Germinal center (tissue), 1 donor: ENCODE measurements around the gene MED23.
A peak's percentile ranks its signal among the peaks of the same experiment; 100 is the strongest.

Experiments
- DNase-seq: peaks from one replicate; pipeline ENCODE4 v3.0.0; 2012; ENCODE audit warnings: mixed read lengths, low spot score

Gene MED23

DNA sequence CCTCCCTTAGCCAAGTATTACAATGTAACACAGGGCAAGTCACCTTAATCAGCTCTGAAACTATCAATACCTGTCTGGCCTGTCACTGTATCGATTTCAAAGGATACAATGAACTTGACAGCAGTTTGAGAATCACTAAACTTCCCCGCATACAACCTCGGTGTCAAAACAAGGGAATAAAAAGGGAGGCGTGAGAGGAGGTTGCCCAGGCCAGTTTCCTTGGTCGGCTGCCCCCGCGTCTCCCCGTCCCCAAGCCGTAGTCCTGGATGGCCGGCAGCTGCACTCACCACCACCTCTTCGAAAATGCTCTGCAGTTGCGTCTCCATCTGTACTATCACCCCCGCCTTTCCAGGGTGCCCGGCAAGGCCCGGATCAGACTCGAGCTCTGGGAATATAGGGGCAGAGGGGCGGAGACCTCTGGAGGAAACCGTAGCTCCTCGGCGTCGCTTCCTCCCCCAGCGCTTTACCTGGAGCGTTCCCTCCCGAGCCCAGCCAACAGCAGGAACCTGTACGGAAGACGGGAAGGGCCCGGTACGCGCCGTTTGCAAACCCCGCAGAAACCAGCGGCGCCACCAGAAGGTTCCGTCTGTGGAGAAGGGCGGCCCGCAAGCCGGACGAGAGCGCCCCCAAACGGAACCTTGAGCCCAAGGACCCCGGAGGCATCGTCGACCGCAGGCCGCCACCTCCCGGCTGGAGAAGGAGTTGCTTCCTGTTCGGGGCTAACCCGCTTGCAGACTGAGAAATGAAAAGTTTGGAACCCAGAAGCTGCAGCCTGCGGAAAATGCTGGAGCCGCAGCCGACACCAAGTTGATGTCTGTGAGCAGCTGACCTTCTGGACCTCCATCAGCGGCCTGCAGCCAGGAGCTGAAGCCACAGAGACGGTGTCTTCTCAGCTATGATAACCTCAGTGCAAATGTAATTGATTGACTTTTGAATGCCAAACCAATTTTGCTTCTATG lies at the start of gene MED23:
Gene MED23 (minus strand): TSS at position 519 of the 959 bp plus-strand sequence. CDS start 193 bp downstream, at position 326.
- peak; percentile 90 for DNase-seq

DNA sequence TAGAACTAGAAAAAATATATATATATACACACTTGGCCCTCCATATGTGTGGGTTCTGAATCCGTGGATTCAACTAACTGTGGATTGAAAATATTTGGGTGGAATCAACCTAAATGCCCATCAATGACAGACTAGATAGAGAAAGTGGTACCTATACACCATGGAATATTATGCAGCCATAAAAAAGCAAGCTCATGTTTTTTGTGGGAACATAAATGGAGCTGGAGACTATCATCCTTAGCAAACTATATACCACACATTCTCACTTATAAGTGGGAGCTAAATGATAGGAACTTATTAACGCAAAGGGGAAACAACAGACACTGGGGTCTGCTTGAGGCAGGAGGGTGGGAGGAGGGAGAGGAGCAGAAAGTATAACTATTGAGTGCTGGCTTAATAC lies 45.1 kb upstream of the MED23 start:
- DNase-seq, result no peak

DNA sequence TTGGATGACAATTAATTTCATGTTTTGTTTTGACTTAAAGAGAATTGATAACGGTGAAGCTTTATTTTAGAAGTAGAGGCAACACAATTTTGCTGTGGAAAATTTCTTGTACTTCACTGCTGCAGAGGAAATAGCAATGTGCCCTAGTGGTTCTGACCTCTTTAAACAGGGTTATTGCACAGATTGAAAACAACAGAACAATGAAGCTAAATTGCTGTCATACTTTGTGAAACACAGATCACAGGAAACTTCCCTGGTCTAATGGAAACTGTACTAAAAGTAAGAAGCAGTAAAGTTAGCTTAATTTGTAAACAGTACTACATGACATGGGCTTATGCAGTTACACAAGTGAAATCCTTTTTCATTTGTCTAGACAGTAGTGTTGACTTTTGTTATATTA lies 41.8 kb upstream of the MED23 start:
- DNase-seq, result no peak

DNA sequence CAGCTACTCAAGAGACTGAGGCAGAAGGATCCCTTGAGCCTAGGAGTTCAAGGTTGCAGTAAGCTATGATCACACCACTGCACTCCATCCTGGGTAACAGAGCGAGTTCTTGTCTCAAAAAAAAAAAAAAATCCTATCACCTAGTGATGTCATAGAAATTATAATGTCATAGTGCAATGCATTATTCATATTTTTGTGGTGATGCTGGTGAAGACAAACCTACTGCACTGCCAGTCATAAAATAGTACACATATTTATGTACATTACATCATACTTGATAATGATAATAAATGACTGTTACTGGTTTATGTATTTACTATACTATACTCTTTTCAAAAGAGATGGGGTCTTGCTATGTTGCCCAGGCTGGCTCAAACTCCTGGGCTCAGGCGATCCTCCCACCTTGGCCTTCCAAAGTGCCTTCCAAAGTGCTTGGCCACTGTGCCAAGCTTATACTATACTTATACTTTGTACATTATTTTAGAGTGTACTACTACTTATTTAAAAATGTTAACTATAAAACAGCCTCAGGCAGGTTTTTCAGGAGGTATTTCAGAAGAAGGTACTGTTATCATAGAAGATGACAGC lies 35.6 kb upstream of the MED23 start:
- no peak for DNase-seq

GRCh38 chr6:131660195-131660594 lies 32.2 kb upstream of the MED23 start:
- DNase-seq, result no peak

DNA sequence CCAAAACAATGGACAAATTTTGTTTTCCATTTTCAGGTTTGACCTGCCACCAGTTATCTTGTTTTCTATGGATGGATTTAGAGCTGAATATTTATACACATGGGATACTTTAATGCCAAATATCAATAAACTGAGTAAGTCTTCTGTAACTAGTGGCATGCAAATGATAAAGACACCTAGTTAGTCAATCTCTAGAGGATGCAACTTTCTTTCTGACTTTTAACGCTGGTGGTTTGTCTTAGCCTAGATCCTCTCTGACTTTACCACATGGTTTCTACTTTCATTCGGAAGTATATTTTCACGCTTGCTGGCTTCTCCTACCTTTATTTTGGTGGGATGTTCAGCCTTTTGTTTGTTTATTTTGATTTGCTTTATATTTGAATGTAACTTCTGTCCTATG lies 30.2 kb upstream of the MED23 start:
- DNase-seq, result no peak

- DNase-seq, result no peak
These were observed 29.6 kb upstream of the MED23 start for GRCh38 chr6:131657630-131658111.

GRCh38 chr6:131657222-131657621 lies 29.2 kb upstream of the MED23 start:
- no peak for DNase-seq

GRCh38 chr6:131656667-131657066 lies 28.6 kb upstream of the MED23 start:
- no peak for DNase-seq

DNA sequence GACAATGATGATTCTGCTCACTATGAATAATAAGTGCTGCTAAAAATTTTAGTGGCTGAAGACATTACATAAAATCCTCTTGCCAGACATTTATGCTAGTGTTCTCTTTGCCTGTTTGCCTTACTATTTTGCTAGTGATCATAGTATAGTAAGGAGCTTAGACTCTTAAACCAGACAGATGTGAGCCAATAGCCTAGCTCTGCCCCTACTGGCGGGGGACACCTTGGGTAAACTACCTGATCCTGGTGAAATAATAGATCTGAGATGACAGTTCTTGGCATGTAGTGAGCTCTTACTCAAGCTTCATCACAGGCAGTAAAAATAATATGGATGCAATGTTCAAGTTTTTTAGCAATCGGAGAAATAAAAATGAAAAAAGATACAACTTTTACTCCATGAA lies 27.9 kb upstream of the MED23 start:
- DNase-seq, result no peak

GRCh38 chr6:131655387-131655786 lies 27.3 kb upstream of the MED23 start:
- DNase-seq, result no peak

GRCh38 chr6:131654326-131654725 lies 26.3 kb upstream of the MED23 start:
- DNase-seq, result no peak

GRCh38 chr6:131652472-131652871 lies 24.4 kb upstream of the MED23 start:
- no peak for DNase-seq

GRCh38 chr6:131651782-131652181 lies 23.7 kb upstream of the MED23 start:
- no peak for DNase-seq

GRCh38 chr6:131646249-131646670 lies 18.2 kb upstream of the MED23 start:
- no peak for DNase-seq

- no peak for DNase-seq
These were observed 17.8 kb upstream of the MED23 start for GRCh38 chr6:131645846-131646245.

- no peak for DNase-seq
These were observed 16.9 kb upstream of the MED23 start for GRCh38 chr6:131644921-131645320.

- no peak for DNase-seq
These were observed 15.9 kb upstream of the MED23 start for GRCh38 chr6:131643855-131644460.

- DNase-seq, result no peak
These were observed 15.1 kb upstream of the MED23 start for GRCh38 chr6:131642987-131643611.

DNA sequence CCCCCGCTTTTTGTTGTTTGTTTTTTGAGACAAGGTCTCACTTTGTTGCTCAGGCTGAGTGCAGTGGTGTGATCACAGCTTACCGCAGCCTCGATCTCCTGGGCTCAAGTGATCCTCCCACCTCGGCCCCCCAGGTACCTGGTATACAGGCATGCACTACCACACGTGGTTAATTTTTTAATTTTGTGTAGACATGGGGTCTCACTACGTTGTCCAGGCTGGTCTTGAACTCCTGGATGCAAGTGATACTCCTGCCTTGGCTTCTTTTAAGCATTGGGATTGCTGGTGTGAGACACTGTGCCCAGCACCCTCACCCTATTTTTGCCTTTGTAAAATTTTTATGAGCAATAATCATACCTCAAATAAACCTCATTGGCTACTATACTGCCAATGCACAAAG lies 14.5 kb upstream of the MED23 start:
- no peak for DNase-seq

- no peak for DNase-seq
These were observed 13.5 kb upstream of the MED23 start for GRCh38 chr6:131641554-131641953.

GRCh38 chr6:131640576-131640975 lies 12.5 kb upstream of the MED23 start:
- DNase-seq, result no peak
